Measurements from ENCODE around the gene CFAP74. TPM values are rescaled to one million over a fixed set of nuclear protein-coding genes. Genes with fewer than 3 reads are reported as not detected.

Gene CFAP74
- total and polyA plus RNA-seq, 3 donors from 2014 or later = 16.4 to 25.5 (median 24.9) TPM

GRCh38 chr1:1901641-1902294, 101.8 kb downstream of the CFAP74 start:
- Histone ChIP-seq H3K4me1 (peaks cover 5% of the 10 kb centered on the region), H3K9me3 (no peaks in the 10 kb centered on the region), H3K4me3 (no peak overlapping the region), H3K27ac (no peak overlapping the region), H3K36me3 (ENCODE audit: low read depth, missing control alignments) (no peaks in the 10 kb centered on the region), H3K27me3 (no peaks in the 10 kb centered on the region)
- no peak for TF ChIP-seq POLR2A (IDR thresholded peaks at IDR 0.05)
- no peak for TF ChIP-seq CTCF (IDR thresholded peaks at IDR 0.05)
- intact Hi-C loops (cut with DNase I; ENCODE audit: low total_unique reads) = loop anchor here (10.0 kb wide), 1 partner anchor 127 kb away; the partner anchor contains the start of gene NADK
- no peak for DNase-seq
- WGBS, 2 donors = 75 to 85% methylated on average over 9 to 13 of the region's 13 CpGs

- no peak overlapping the region for H3K4me3 ChIP-seq
- intact Hi-C loops (cut with DNase I; ENCODE audit: low total_unique reads) = loop anchor here (10.0 kb wide), 1 partner anchor 126 kb away; the partner anchor contains the start of gene NADK
Observed at GRCh38 chr1:1900883-1901640, 102.5 kb downstream of the CFAP74 start.

GRCh38 chr1:1899967-1900327, 103.6 kb downstream of the CFAP74 start:
- no peak overlapping the region for H3K27ac ChIP-seq
- H3K4me3 ChIP-seq = no peak overlapping the region
- DNase-seq = no peak
- no peak for TF ChIP-seq POLR2A (IDR thresholded peaks at IDR 0.05)
- TF ChIP-seq CTCF (IDR thresholded peaks at IDR 0.05) = no peak
- no peaks in the 10 kb centered on the region for H3K36me3 ChIP-seq (ENCODE audit: low read depth, missing control alignments)
- H3K27me3 ChIP-seq = no peaks in the 10 kb centered on the region
- intact Hi-C loops (cut with DNase I; ENCODE audit: low total_unique reads) = loop anchor here (10.0 kb wide), 1 partner anchor 125 kb away; the partner anchor contains the start of gene NADK
- H3K9me3 ChIP-seq = no peaks in the 10 kb centered on the region
- WGBS, 2 donors = 90 to 97% methylated on average over 5 to 9 of the region's 9 CpGs
- peaks cover 3% of the 10 kb centered on the region for H3K4me1 ChIP-seq

More at GRCh38 chr1:1900883-1901640, 102.5 kb downstream of the CFAP74 start:
- H3K27me3 ChIP-seq = no peaks in the 10 kb centered on the region
- DNase-seq = no peak
- H3K36me3 ChIP-seq (ENCODE audit: low read depth, missing control alignments) = no peaks in the 10 kb centered on the region
- peaks cover 3% of the 10 kb centered on the region for H3K4me1 ChIP-seq
- 74 to 82% methylated on average over 11 to 14 of the region's 14 CpGs for WGBS, 2 donors
- no peak overlapping the region for H3K27ac ChIP-seq
- TF ChIP-seq CTCF (IDR thresholded peaks at IDR 0.05) (no peak), POLR2A (IDR thresholded peaks at IDR 0.05) (no peak)
- no peaks in the 10 kb centered on the region for H3K9me3 ChIP-seq

- no peak for DNase-seq
- peaks cover 8% of the 10 kb centered on the region for H3K4me1 ChIP-seq
- H3K4me3 ChIP-seq = no peak overlapping the region
- TF ChIP-seq POLR2A (IDR thresholded peaks at IDR 0.05) (no peak), CTCF (IDR thresholded peaks at IDR 0.05) (no peak)
- 54 to 65% methylated on average over 4 to 15 of the region's 16 CpGs for WGBS, 2 donors
- intact Hi-C loops (cut with DNase I; ENCODE audit: low total_unique reads) = no loop called here
- no peaks in the 10 kb centered on the region for H3K27me3 ChIP-seq
- H3K9me3 ChIP-seq = no peaks in the 10 kb centered on the region
- no peak overlapping the region for H3K27ac ChIP-seq
- no peaks in the 10 kb centered on the region for H3K36me3 ChIP-seq (ENCODE audit: low read depth, missing control alignments)
Observed at GRCh38 chr1:1899266-1899966, 104.2 kb downstream of the CFAP74 start.

Data from testis (tissue), 3 donors.